Stimulated activated CD8-positive, alpha-beta memory T cell treated with anti-CD3 and anti-CD28 coated beads, Interleukin-12 subunit alpha, Interleukin-12 subunit beta, amount 100 ng/mL, for 4 hours (primary cell): Measurements from ENCODE around the gene SNPH.

Experiments used
- DNase-seq: peaks from one replicate; pipeline ENCODE4 v3.0.0-alpha.2; 2020; ENCODE audit warnings: low read depth

SNPH gene

GRCh38 chr20:1287787-1288569, 21.9 kb downstream of the SNPH start:
- no peak for DNase-seq

GRCh38 chr20:1291191-1291741, 25.2 kb downstream of the SNPH start:
- DNase-seq, result no peak

GRCh38 chr20:1292620-1293019, 26.5 kb downstream of the SNPH start:
- no peak for DNase-seq

- DNase-seq, result no peak
Observed at GRCh38 chr20:1293641-1294379, 27.7 kb downstream of the SNPH start.

GRCh38 chr20:1294497-1294896, 28.4 kb downstream of the SNPH start:
- DNase-seq, result no peak

GRCh38 chr20:1295276-1295930, 29.3 kb downstream of the SNPH start:
- DNase-seq, result no peak

GRCh38 chr20:1296117-1296610, 30.1 kb downstream of the SNPH start:
- DNase-seq, result no peak

- DNase-seq, result no peak
Observed at GRCh38 chr20:1296922-1297321, 30.8 kb downstream of the SNPH start.

- DNase-seq, result no peak
Observed at GRCh38 chr20:1297486-1297885, 31.4 kb downstream of the SNPH start.

GRCh38 chr20:1298166-1298565, 32.1 kb downstream of the SNPH start:
- no peak for DNase-seq

- no peak for DNase-seq
Observed at GRCh38 chr20:1298888-1299511, 32.9 kb downstream of the SNPH start.

- DNase-seq, result no peak
Observed at GRCh38 chr20:1299522-1299921, 33.4 kb downstream of the SNPH start.

GRCh38 chr20:1300083-1300840, 34.2 kb downstream of the SNPH start:
- no peak for DNase-seq

- DNase-seq, result peak; percentile 25
Observed at GRCh38 chr20:1301031-1301529, 35.0 kb downstream of the SNPH start.

GRCh38 chr20:1302685-1303541, 36.8 kb downstream of the SNPH start:
- no peak for DNase-seq

GRCh38 chr20:1304710-1305515, 38.8 kb downstream of the SNPH start:
- no peak for DNase-seq

- DNase-seq, result no peak
Observed at GRCh38 chr20:1305712-1306111, 39.6 kb downstream of the SNPH start.

- DNase-seq, result no peak
Observed at GRCh38 chr20:1306316-1307135, 40.4 kb downstream of the SNPH start.
